Activated CD4-positive, alpha-beta T cell treated with anti-CD3 and anti-CD28 coated beads for 36 hours (primary cell): ENCODE results near the gene CPNE5. TPM values are rescaled to one million over a fixed set of nuclear protein-coding genes. Genes with fewer than 3 reads are reported as not detected.
"Not testable (repeated sequence)": the region's sequence is repeated elsewhere in the genome, so short reads cannot be mapped to it uniquely, and the experiment has no call there.

Experiments
- ATAC-seq: fragments of 200-7000 bp; cut with Tn5 transposase; one replicate; pipeline ENCODE4 v1.10.0; 2021; ENCODE audit warnings: mild to moderate bottlenecking, moderate library complexity
- CTCF ChIA-PET: fragments of 350-600 bp; sonication (Branson Sonifier 250); formaldehyde crosslinking; loops from one replicate; lab custom pipeline; 2021; ENCODE audit warnings: antibody characterized with exemption; lab: Charles Lee
- POLR2A ChIA-PET: fragments of 350-600 bp; sonication (Branson Sonifier 250); formaldehyde crosslinking; loops from one replicate; lab custom pipeline; 2021; ENCODE audit warnings: antibody characterized with exemption, inconsistent platforms; lab: Charles Lee
- DNase-seq: peaks from one replicate; pipeline ENCODE4 v3.0.0-alpha.2; 2020
- H3K27ac Mint-ChIP-seq: one replicate; pipeline ENCODE4 v1.8.0; 2021; ENCODE audit warnings: mixed read lengths
- H3K27me3 Mint-ChIP-seq: one replicate; pipeline ENCODE4 v1.8.0; 2021; ENCODE audit warnings: mixed read lengths
- H3K36me3 Mint-ChIP-seq: one replicate; pipeline ENCODE4 v1.8.0; 2021; ENCODE audit warnings: low read depth, mixed read lengths
- H3K4me1 Mint-ChIP-seq: one replicate; pipeline ENCODE4 v1.8.0; 2021; ENCODE audit warnings: mixed read lengths
- H3K4me3 Mint-ChIP-seq: one replicate; pipeline ENCODE4 v1.8.0; 2021; ENCODE audit warnings: mild to moderate bottlenecking, moderate library complexity, mixed read lengths
- H3K9me3 Mint-ChIP-seq: one replicate; pipeline ENCODE4 v1.8.0; 2021; ENCODE audit warnings: low read depth, mixed read lengths
- intact Hi-C, 2 experiments: fragments of 100-400 bp; cut with DNase I in 1 of 2; cut with micrococcal nuclease in 1 of 2; formaldehyde crosslinking; loops; one replicate each; pipeline versions ENCODE4 v1.14.2 to v1.15.1; 2022 to 2024; cut with DNase I, micrococcal nuclease
- total RNA-seq, 2 experiments: library from RNA; stranded (reverse); gene quantifications; one replicate each; pipeline ENCODE4 v1.2.3, GENCODE V29; 2021

The CPNE5 gene
- total RNA-seq, 2 experiments from 2014 or later, result 1.1 to 1.3 TPM

- Mint-ChIP-seq H3K27ac (no peak overlapping the region), H3K4me3 (no peak overlapping the region), H3K9me3 (no peaks in the 10 kb centered on the region), H3K4me1 (no peaks in the 10 kb centered on the region), H3K27me3 (no peaks in the 10 kb centered on the region), H3K36me3 (no peaks in the 10 kb centered on the region)
- DNase-seq (no peak), ATAC-seq (no peak)
- intact Hi-C loops, result no loop called here
- CTCF ChIA-PET, result interaction anchor here (0.6 to 1.0 kb wide), 3 partner anchors 36 to 480 kb away, joined by 3 read pairs; no protein-coding TSS in a partner anchor
- POLR2A ChIA-PET, result no interaction called here
Observed at GRCh38 chr6:36719126-36719525, 120.1 kb downstream of the CPNE5 start.

GRCh38 chr6:36718560-36718959 is 120.7 kb downstream of the CPNE5 start:
- intact Hi-C loops, result no loop called here
- H3K4me3 Mint-ChIP-seq, result no peak overlapping the region
- H3K9me3 Mint-ChIP-seq, result no peaks in the 10 kb centered on the region
- CTCF ChIA-PET, result interaction anchor here (1.0 kb wide), 1 partner anchor 64 kb away, joined by 3 read pairs; no protein-coding TSS in a partner anchor
- H3K36me3 Mint-ChIP-seq, result no peaks in the 10 kb centered on the region
- no peak for ATAC-seq
- no peaks in the 10 kb centered on the region for H3K4me1 Mint-ChIP-seq
- POLR2A ChIA-PET, result no interaction called here
- DNase-seq, result no peak
- no peak overlapping the region for H3K27ac Mint-ChIP-seq
- no peaks in the 10 kb centered on the region for H3K27me3 Mint-ChIP-seq

GRCh38 chr6:36717871-36718540 is 121.2 kb downstream of the CPNE5 start:
- no peaks in the 10 kb centered on the region for H3K27me3 Mint-ChIP-seq
- no peaks in the 10 kb centered on the region for H3K36me3 Mint-ChIP-seq
- DNase-seq, result no peak
- POLR2A ChIA-PET, result no interaction called here
- H3K27ac Mint-ChIP-seq, result no peak overlapping the region
- no peaks in the 10 kb centered on the region for H3K9me3 Mint-ChIP-seq
- intact Hi-C loops, result no loop called here
- CTCF ChIA-PET, result interaction anchor here (0.8 kb wide), 1 partner anchor 10 kb away, joined by 3 read pairs; no protein-coding TSS in a partner anchor
- no peaks in the 10 kb centered on the region for H3K4me1 Mint-ChIP-seq
- no peak for ATAC-seq
- H3K4me3 Mint-ChIP-seq, result no peak overlapping the region

- DNase-seq (no peak), ATAC-seq (no peak)
- CTCF ChIA-PET, result interaction anchor here (0.6 to 0.8 kb wide), 2 partner anchors 10 to 98 kb away, joined by 3 read pairs; no protein-coding TSS in a partner anchor
- intact Hi-C loops, result no loop called here
- H3K9me3 Mint-ChIP-seq, result no peaks in the 10 kb centered on the region
- H3K27me3 Mint-ChIP-seq, result no peaks in the 10 kb centered on the region
- POLR2A ChIA-PET, result no interaction called here
- H3K27ac Mint-ChIP-seq, result no peak overlapping the region
- no peaks in the 10 kb centered on the region for H3K36me3 Mint-ChIP-seq
- no peak overlapping the region for H3K4me3 Mint-ChIP-seq
- peaks cover 2% of the 10 kb centered on the region for H3K4me1 Mint-ChIP-seq
Observed at GRCh38 chr6:36717231-36717825, 121.9 kb downstream of the CPNE5 start.

GRCh38 chr6:36716476-36717093 is 122.7 kb downstream of the CPNE5 start:
- CTCF ChIA-PET, result interaction anchor here (0.6 kb wide), 1 partner anchor 97 kb away, joined by 3 read pairs; no protein-coding TSS in a partner anchor
- peaks cover 2% of the 10 kb centered on the region for H3K4me1 Mint-ChIP-seq
- no peak for ATAC-seq
- no peak for DNase-seq
- no peak overlapping the region for H3K4me3 Mint-ChIP-seq
- H3K36me3 Mint-ChIP-seq, result no peaks in the 10 kb centered on the region
- no peaks in the 10 kb centered on the region for H3K9me3 Mint-ChIP-seq
- H3K27me3 Mint-ChIP-seq, result no peaks in the 10 kb centered on the region
- intact Hi-C loops, result no loop called here
- POLR2A ChIA-PET, result no interaction called here
- no peak overlapping the region for H3K27ac Mint-ChIP-seq

GRCh38 chr6:36715469-36715868 is 123.8 kb downstream of the CPNE5 start:
- POLR2A ChIA-PET, result no interaction called here
- CTCF ChIA-PET, result no interaction called here
- Mint-ChIP-seq H3K36me3 (no peaks in the 10 kb centered on the region), H3K4me1 (peaks cover 2% of the 10 kb centered on the region), H3K4me3 (no peak overlapping the region), H3K27me3 (no peaks in the 10 kb centered on the region), H3K27ac (no peak overlapping the region), H3K9me3 (no peaks in the 10 kb centered on the region)
- ATAC-seq (no peak), DNase-seq (no peak)
- intact Hi-C loops, result no loop called here

GRCh38 chr6:36714511-36714910 is 124.7 kb downstream of the CPNE5 start:
- no peak for DNase-seq
- Mint-ChIP-seq H3K9me3 (no peaks in the 10 kb centered on the region), H3K27ac (no peak overlapping the region), H3K4me1 (peaks cover 2% of the 10 kb centered on the region), H3K36me3 (no peaks in the 10 kb centered on the region), H3K27me3 (no peaks in the 10 kb centered on the region), H3K4me3 (no peak overlapping the region)
- CTCF ChIA-PET, result no interaction called here
- no peak for ATAC-seq
- POLR2A ChIA-PET, result no interaction called here
- intact Hi-C loops, result no loop called here

DNA sequence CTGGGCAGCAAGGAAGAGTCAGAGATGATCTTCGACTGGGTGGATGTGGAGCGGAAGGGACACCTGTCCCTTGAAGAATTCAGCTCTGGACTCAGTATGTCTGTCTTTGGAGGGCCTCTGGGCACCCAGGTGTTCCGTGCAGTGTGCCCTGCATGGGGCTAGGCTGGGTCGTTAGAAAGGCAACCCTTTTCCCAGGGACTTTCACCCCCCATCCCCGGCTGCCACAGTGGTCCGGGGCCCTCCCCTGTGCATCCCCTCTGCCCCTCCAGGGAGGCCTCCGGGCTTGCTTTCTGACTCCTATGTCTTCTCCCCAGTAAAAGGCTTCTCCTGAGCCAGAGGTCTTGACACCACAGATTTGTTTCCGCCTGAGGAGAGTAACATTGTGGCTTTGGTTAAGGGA is 125.4 kb downstream of the CPNE5 start:
- ATAC-seq, result no peak
- no peak overlapping the region for H3K27ac Mint-ChIP-seq
- ChIA-PET POLR2A (no interaction called here), CTCF (no interaction called here)
- no peak for DNase-seq
- H3K9me3 Mint-ChIP-seq, result no peaks in the 10 kb centered on the region
- no peaks in the 10 kb centered on the region for H3K36me3 Mint-ChIP-seq
- no peaks in the 10 kb centered on the region for H3K27me3 Mint-ChIP-seq
- H3K4me3 Mint-ChIP-seq, result no peak overlapping the region
- H3K4me1 Mint-ChIP-seq, result peaks cover 2% of the 10 kb centered on the region
- intact Hi-C loops, result no loop called here

- intact Hi-C loops, result no loop called here
- H3K4me1 Mint-ChIP-seq, result peaks cover 2% of the 10 kb centered on the region
- peak; percentile 42 for ATAC-seq
- H3K27me3 Mint-ChIP-seq, result no peaks in the 10 kb centered on the region
- H3K9me3 Mint-ChIP-seq, result no peaks in the 10 kb centered on the region
- no peak for DNase-seq
- no peaks in the 10 kb centered on the region for H3K36me3 Mint-ChIP-seq
- ChIA-PET CTCF (interaction anchor here (2.4 kb wide), 1 partner anchor 46 kb away, joined by 11 read pairs; no protein-coding TSS in a partner anchor), POLR2A (no interaction called here)
- peak overlapping the region; percentile 13 for H3K27ac Mint-ChIP-seq
- no peak overlapping the region for H3K4me3 Mint-ChIP-seq
Observed at GRCh38 chr6:36712816-36713215, 126.4 kb downstream of the CPNE5 start.

DNA sequence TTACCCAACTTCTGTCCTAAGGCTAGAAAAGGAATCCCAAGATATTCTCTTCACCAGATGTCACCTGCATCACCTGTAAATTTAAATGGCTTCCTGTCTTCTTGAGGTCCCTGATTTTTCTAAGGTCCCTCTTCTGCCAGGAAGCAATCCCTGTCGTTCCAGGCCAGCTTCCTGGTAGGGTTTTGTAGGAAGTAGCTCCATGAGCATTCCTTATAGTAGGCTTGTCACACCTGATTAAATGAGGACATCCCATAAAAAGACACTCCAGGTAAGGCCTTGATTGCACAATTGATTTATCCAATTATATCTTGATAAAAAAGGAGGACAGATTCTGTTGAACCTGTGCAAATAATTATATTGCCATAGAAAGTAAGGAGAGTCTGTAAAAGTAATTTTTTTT is 132.9 kb downstream of the CPNE5 start:
- H3K4me1 Mint-ChIP-seq, result peaks cover 1% of the 10 kb centered on the region

GRCh38 chr6:36704961-36705577 is 134.2 kb downstream of the CPNE5 start:
- DNase-seq, H3K4me1 Mint-ChIP-seq, H3K36me3 Mint-ChIP-seq, ATAC-seq, POLR2A ChIA-PET, intact Hi-C loops, H3K27ac Mint-ChIP-seq, H3K4me3 Mint-ChIP-seq, H3K9me3 Mint-ChIP-seq, H3K27me3 Mint-ChIP-seq: not testable (repeated sequence)
- CTCF ChIA-PET, result interaction anchor here (0.6 to 1.3 kb wide), 2 partner anchors 53 to 135 kb away, joined by 3 to 4 read pairs; no protein-coding TSS in a partner anchor

More for the DNA sequence above, 132.9 kb downstream of the CPNE5 start:
- Mint-ChIP-seq H3K27ac (no peak overlapping the region), H3K27me3 (no peaks in the 10 kb centered on the region), H3K36me3 (no peaks in the 10 kb centered on the region), H3K4me3 (no peak overlapping the region), H3K9me3 (no peaks in the 10 kb centered on the region)
- CTCF ChIA-PET, result interaction anchor here (0.7 to 1.4 kb wide), 4 partner anchors 56 to 276 kb away, joined by 3 to 5 read pairs (median 4); no protein-coding TSS in a partner anchor
- DNase-seq, result no peak
- intact Hi-C loops, result no loop called here
- no peak for ATAC-seq
- POLR2A ChIA-PET, result no interaction called here
